Measurements from ENCODE around the gene CACNA1B. TPM values are rescaled to one million over a fixed set of nuclear protein-coding genes. Genes with fewer than 3 reads are reported as not detected.

Gene CACNA1B
- total and polyA plus RNA-seq, 2 donors (not counting 1 experiment from before 2014, with no cell fraction given), result 0.01 to 0.17 TPM

- no peak for DNase-seq (ENCODE audit: low read depth in 2 of 2)
- Histone ChIP-seq H3K4me1 (ENCODE audit: control insufficient read depth, extremely low read depth, insufficient read depth, low read length) (no peaks in the 10 kb centered on the region), H3K27me3 (ENCODE audit: control insufficient read depth, insufficient read depth, low read length) (no peaks in the 10 kb centered on the region), H3K9ac (ENCODE audit: insufficient read depth, low read length) (no peak overlapping the region), H3K9me3 (ENCODE audit: control insufficient read depth, insufficient read depth, low read depth, low read length) (no peaks in the 10 kb centered on the region), H4K20me1 (ENCODE audit: control insufficient read depth, extremely low read depth, insufficient read depth, low read length) (no peaks in the 10 kb centered on the region), H3K4me3 (replicated peaks in 1 of 4; ENCODE audit: control extremely low read depth in 1 of 4, insufficient read depth in 1 of 4, low read depth in 3 of 4, low read length in 4 of 4) (no peak overlapping the region), H3K36me3 (ENCODE audit: control insufficient read depth, insufficient read depth, low read length) (no peaks in the 10 kb centered on the region), H2AFZ (ENCODE audit: low read length) (no peak overlapping the region), H3K79me2 (ENCODE audit: control insufficient read depth, insufficient read depth, low read length) (no peaks in the 10 kb centered on the region), H3K27ac (ENCODE audit: insufficient read depth, low read length) (no peak overlapping the region), H3K4me2 (ENCODE audit: extremely low read depth, insufficient read depth, low read length) (no peak overlapping the region)
- TF ChIP-seq EZH2 (IDR thresholded peaks at IDR 0.05; ENCODE audit: low read length, missing control alignments) (no peak), CTCF (conservative IDR thresholded peaks at IDR 0.05 in 1 of 2, IDR thresholded peaks at IDR 0.05 in 1 of 2; ENCODE audit: low read depth in 1 of 2, low read length in 2 of 2) (no peak)
These were observed 222.4 kb downstream of the CACNA1B start for GRCh38 chr9:138099803-138100598.

- Histone ChIP-seq H3K4me2 (ENCODE audit: extremely low read depth, insufficient read depth, low read length) (no peak overlapping the region), H2AFZ (ENCODE audit: low read length) (no peak overlapping the region), H3K27me3 (ENCODE audit: control insufficient read depth, insufficient read depth, low read length) (no peaks in the 10 kb centered on the region), H3K27ac (ENCODE audit: insufficient read depth, low read length) (no peak overlapping the region), H3K9ac (ENCODE audit: insufficient read depth, low read length) (no peak overlapping the region), H3K79me2 (ENCODE audit: control insufficient read depth, insufficient read depth, low read length) (no peaks in the 10 kb centered on the region), H3K4me1 (ENCODE audit: control insufficient read depth, extremely low read depth, insufficient read depth, low read length) (no peaks in the 10 kb centered on the region), H3K4me3 (replicated peaks in 1 of 4; ENCODE audit: control extremely low read depth in 1 of 4, insufficient read depth in 1 of 4, low read depth in 3 of 4, low read length in 4 of 4) (no peak overlapping the region), H4K20me1 (ENCODE audit: control insufficient read depth, extremely low read depth, insufficient read depth, low read length) (no peaks in the 10 kb centered on the region), H3K9me3 (ENCODE audit: control insufficient read depth, insufficient read depth, low read depth, low read length) (no peaks in the 10 kb centered on the region), H3K36me3 (ENCODE audit: control insufficient read depth, insufficient read depth, low read length) (no peaks in the 10 kb centered on the region)
- DNase-seq (ENCODE audit: low read depth in 2 of 2), result no peak
- TF ChIP-seq EZH2 (IDR thresholded peaks at IDR 0.05; ENCODE audit: low read length, missing control alignments) (no peak), CTCF (conservative IDR thresholded peaks at IDR 0.05 in 1 of 2, IDR thresholded peaks at IDR 0.05 in 1 of 2; ENCODE audit: low read depth in 1 of 2, low read length in 2 of 2) (no peak)
These were observed 223.2 kb downstream of the CACNA1B start for GRCh38 chr9:138100711-138101350.

- H3K4me1 ChIP-seq (ENCODE audit: control insufficient read depth, extremely low read depth, insufficient read depth, low read length), result no peaks in the 10 kb centered on the region
- H3K9ac ChIP-seq (ENCODE audit: insufficient read depth, low read length), result no peak overlapping the region
- H2AFZ ChIP-seq (ENCODE audit: low read length), result no peak overlapping the region
- H3K27me3 ChIP-seq (ENCODE audit: control insufficient read depth, insufficient read depth, low read length), result no peaks in the 10 kb centered on the region
- no peaks in the 10 kb centered on the region for H3K79me2 ChIP-seq (ENCODE audit: control insufficient read depth, insufficient read depth, low read length)
- no peak for DNase-seq (ENCODE audit: low read depth in 2 of 2)
- no peaks in the 10 kb centered on the region for H4K20me1 ChIP-seq (ENCODE audit: control insufficient read depth, extremely low read depth, insufficient read depth, low read length)
- H3K4me3 ChIP-seq (replicated peaks in 1 of 4; ENCODE audit: control extremely low read depth in 1 of 4, insufficient read depth in 1 of 4, low read depth in 3 of 4, low read length in 4 of 4), result no peak overlapping the region
- no peaks in the 10 kb centered on the region for H3K9me3 ChIP-seq (ENCODE audit: control insufficient read depth, insufficient read depth, low read depth, low read length)
- no peaks in the 10 kb centered on the region for H3K36me3 ChIP-seq (ENCODE audit: control insufficient read depth, insufficient read depth, low read length)
- H3K4me2 ChIP-seq (ENCODE audit: extremely low read depth, insufficient read depth, low read length), result no peak overlapping the region
- no peak overlapping the region for H3K27ac ChIP-seq (ENCODE audit: insufficient read depth, low read length)
- no peak for TF ChIP-seq CTCF (conservative IDR thresholded peaks at IDR 0.05 in 1 of 2, IDR thresholded peaks at IDR 0.05 in 1 of 2; ENCODE audit: low read depth in 1 of 2, low read length in 2 of 2)
- TF ChIP-seq EZH2 (IDR thresholded peaks at IDR 0.05; ENCODE audit: low read length, missing control alignments), result no peak
These were observed 224.1 kb downstream of the CACNA1B start for GRCh38 chr9:138101444-138102234.

Data from fibroblast of lung (primary cell).